Lung (tissue), 12 donors: ENCODE results near the gene NUDT1. TPM values are rescaled to one million over a fixed set of nuclear protein-coding genes. Genes with fewer than 3 reads are reported as not detected.

Experiments used
- ATAC-seq: fragments of 200-7000 bp; cut with Tn5 transposase; one replicate; pipeline ENCODE4 v1.9.1; 2020; ENCODE audit warnings: moderate number of reproducible peaks; ENCODE audit not compliant: insufficient read depth, low FRiP score
- DNase-seq, 3 donors: peaks; one replicate each; pipeline ENCODE4 v3.0.0-alpha.2; 2013 to 2017
- H3K27ac ChIP-seq, 2 donors: one replicate each; pipeline ENCODE4 v1.5.1; 2013; ENCODE audit warnings: mild to moderate bottlenecking in 2 of 2, moderate library complexity in 2 of 2, control low read depth in 1 of 2, inconsistent platforms in 1 of 2, low read depth in 1 of 2, low read length in 1 of 2
- H3K27me3 ChIP-seq, 3 donors: one replicate each; pipeline ENCODE4 v1.5.1; 2013; ENCODE audit warnings: low read length in 2 of 3; ENCODE audit not compliant: control insufficient read depth in 3 of 3, insufficient read depth in 3 of 3
- H3K36me3 ChIP-seq, 4 donors: one replicate each; pipeline ENCODE4 v1.5.1; 2013; ENCODE audit warnings: low read length in 4 of 4, mild to moderate bottlenecking in 1 of 4, moderate library complexity in 1 of 4; ENCODE audit not compliant: control insufficient read depth in 4 of 4, insufficient read depth in 4 of 4
- H3K4me1 ChIP-seq, 5 donors: one replicate each; pipeline ENCODE4 v1.5.1; 2013; ENCODE audit warnings: low read length in 5 of 5, mild to moderate bottlenecking in 2 of 5, moderate library complexity in 1 of 5; ENCODE audit not compliant: control insufficient read depth in 5 of 5, insufficient read depth in 5 of 5
- H3K4me3 ChIP-seq: one replicate; pipeline ENCODE4 v1.5.1; 2013; ENCODE audit warnings: mild to moderate bottlenecking, control low read depth, moderate library complexity
- H3K9ac ChIP-seq, 2 donors: one replicate each; pipeline ENCODE4 v1.5.1; 2013; ENCODE audit warnings: low read length in 2 of 2, control low read depth in 1 of 2; ENCODE audit not compliant: insufficient read depth in 1 of 2
- H3K9me3 ChIP-seq, 4 donors: one replicate each; pipeline ENCODE4 v1.5.1; 2013; ENCODE audit warnings: low read length in 3 of 4, mild to moderate bottlenecking in 1 of 4, moderate library complexity in 1 of 4; ENCODE audit not compliant: control insufficient read depth in 4 of 4, insufficient read depth in 3 of 4
- WGBS, 2 donors: extraction: QIAGEN DNeasy Blood & Tissue Kit; methylation state at CpG; one replicate each; pipeline ENCODE4 v1.1.7; 2013; 5-methylcytosine and 5-hydroxymethylcytosine counted together
- polyA plus RNA-seq, 2 donors: library from polyadenylated mRNA; stranded (reverse); fragments of 200-250 nt; gene quantifications; one replicate each; pipeline ENCODE4 v1.2.1, GENCODE V29; 2013
- total RNA-seq, 2 donors: library from RNA; depleted of rRNA in 1 of 2; stranded (reverse); fragments of >200 nt in 1 of 2; gene quantifications; one replicate each; pipeline ENCODE4 v1.2.1, GENCODE V29; 2014 to 2021
- TF ChIP-seq, protein P1 (sequence below): IDR thresholded peaks from 2 replicates; pipeline ENCODE4 v1.5.1; 2012; ENCODE audit warnings: mild to moderate bottlenecking; ENCODE audit errors: control extremely low read depth, extremely low read depth
- donor health status: control.
- donor health status: control.
- donor health status: Bipolar disorder and iron deficiency.
- donor health status: healthy.
- donor health status: DM: yes; HTN: yes; CAD: no.

NUDT1 gene
- total and polyA plus RNA-seq, 4 donors = 9.3 to 24.7 (median 18.5) TPM

DNA sequence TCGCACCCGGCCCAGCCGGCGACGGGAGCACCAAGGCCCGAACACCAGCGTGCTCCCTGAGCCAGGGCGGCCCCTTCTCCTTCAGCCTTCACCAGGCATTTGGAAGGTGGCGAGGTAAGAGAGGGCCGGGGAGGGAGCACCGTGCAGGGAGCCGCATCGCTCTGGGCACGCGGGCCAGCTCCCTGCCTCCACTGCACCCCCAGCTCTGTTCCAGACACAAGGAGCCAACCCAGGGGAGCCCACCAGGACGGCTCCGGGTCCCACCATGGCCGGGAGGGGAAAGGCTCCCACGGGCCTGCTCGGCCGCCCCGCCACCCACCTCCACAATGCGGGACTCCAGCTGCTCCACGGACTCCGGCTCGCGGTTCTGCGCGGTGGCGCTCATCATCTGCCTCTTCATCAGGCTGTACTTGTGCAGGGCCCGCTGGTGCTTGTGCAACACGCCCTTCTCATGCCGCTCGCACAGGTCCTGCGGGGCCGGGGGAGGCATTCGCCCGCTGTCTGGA, 15.1 kb downstream of the NUDT1 start:
- DNase-seq (no peak), ATAC-seq (no peak)
- no peaks in the 10 kb centered on the region for H3K27me3 ChIP-seq
- H3K27ac ChIP-seq = no peak overlapping the region
- H3K4me1 ChIP-seq = peaks cover 0 to 3% (median 0%) of the 10 kb centered on the region in 5 donors
- H3K36me3 ChIP-seq = peaks cover 0 to 46% (median 5%) of the 10 kb centered on the region in 4 donors
- no peak overlapping the region for H3K9ac ChIP-seq
- WGBS, 2 donors = 95 to 96% methylated on average over 36 to 38 of the region's 38 CpGs
- H3K9me3 ChIP-seq = no peaks in the 10 kb centered on the region
- H3K4me3 ChIP-seq = no peak overlapping the region
- TF ChIP-seq, protein P1, sequence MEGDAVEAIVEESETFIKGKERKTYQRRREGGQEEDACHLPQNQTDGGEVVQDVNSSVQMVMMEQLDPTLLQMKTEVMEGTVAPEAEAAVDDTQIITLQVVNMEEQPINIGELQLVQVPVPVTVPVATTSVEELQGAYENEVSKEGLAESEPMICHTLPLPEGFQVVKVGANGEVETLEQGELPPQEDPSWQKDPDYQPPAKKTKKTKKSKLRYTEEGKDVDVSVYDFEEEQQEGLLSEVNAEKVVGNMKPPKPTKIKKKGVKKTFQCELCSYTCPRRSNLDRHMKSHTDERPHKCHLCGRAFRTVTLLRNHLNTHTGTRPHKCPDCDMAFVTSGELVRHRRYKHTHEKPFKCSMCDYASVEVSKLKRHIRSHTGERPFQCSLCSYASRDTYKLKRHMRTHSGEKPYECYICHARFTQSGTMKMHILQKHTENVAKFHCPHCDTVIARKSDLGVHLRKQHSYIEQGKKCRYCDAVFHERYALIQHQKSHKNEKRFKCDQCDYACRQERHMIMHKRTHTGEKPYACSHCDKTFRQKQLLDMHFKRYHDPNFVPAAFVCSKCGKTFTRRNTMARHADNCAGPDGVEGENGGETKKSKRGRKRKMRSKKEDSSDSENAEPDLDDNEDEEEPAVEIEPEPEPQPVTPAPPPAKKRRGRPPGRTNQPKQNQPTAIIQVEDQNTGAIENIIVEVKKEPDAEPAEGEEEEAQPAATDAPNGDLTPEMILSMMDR = no peak

DNA sequence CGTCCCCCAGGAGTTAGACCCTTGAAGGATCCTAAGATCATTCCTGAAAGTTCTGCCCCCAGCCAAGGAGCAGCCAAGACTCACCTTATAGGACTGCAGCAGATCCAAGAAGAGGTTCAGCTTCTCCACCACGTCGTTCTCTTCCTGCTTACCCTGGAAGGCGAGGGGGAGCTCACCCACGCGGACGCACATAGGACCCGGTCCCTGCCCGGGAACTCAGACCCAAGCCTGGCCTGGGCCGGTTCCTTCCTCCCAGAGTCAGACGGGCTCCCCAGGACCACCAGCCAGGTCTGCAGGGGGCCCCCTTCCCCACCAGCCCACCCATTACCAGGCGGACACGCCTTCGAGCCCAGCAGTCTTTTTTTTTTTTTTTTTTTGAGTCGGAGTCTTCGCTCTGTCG, 15.6 kb downstream of the NUDT1 start:
- WGBS, 2 donors = 94 to 95% methylated on average over 16 to 17 of the region's 17 CpGs
- peaks cover 0 to 49% (median 5%) of the 10 kb centered on the region in 4 donors for H3K36me3 ChIP-seq
- no peak for ATAC-seq

DNA sequence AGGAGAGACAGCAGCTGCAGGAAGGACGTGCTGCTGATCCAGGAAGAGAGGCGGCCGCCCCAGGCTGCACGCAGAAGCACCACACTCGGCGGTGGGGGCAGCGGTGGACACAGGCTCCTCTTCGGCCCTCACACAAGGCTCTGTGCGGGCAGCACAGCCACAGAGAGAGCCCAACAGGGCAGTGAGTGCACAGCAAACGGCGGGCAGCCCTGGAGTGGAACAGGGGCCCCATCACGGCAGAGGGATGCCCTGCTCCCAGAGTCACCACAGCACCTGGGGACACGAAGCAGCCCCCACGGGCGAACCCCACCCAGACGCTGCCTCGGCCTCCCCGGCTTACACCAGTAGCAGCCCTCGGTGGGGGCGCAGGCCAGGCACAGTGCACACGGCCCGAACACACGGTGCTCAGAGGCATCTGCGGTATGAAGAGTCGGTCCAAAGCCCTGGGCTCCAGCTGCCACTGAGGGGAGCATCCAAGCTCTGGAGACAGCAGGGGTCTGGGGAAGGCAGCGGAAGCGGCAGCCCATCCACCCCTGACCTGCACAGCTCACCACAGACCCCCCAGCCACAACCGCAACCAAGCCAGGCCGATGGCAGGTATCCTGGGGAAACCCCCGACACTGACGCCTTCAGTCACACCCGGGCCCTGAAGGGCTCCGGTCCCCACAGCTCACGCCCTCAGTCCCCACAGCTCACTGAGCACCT, 16.8 kb downstream of the NUDT1 start:
- ATAC-seq (no peak), DNase-seq (no peak)
- H3K36me3 ChIP-seq = peaks cover 0 to 53% (median 5%) of the 10 kb centered on the region in 4 donors
- no peaks in the 10 kb centered on the region for H3K27me3 ChIP-seq
- no peak overlapping the region for H3K9ac ChIP-seq
- 90 to 95% methylated on average over 33 to 34 of the region's 34 CpGs for WGBS, 2 donors
- no peak overlapping the region for H3K27ac ChIP-seq
- no peak overlapping the region for H3K4me3 ChIP-seq
- no peaks in the 10 kb centered on the region for H3K4me1 ChIP-seq
- TF ChIP-seq, protein P1 = no peak
- no peaks in the 10 kb centered on the region for H3K9me3 ChIP-seq

More for the DNA sequence above, 15.6 kb downstream of the NUDT1 start:
- Histone ChIP-seq H3K27ac (no peak overlapping the region), H3K4me1 (peaks cover 0 to 3% (median 0%) of the 10 kb centered on the region in 5 donors), H3K9ac (no peak overlapping the region), H3K27me3 (no peaks in the 10 kb centered on the region), H3K4me3 (no peak overlapping the region), H3K9me3 (no peaks in the 10 kb centered on the region)
- DNase-seq = no peak
- TF ChIP-seq, protein P1 = no peak
